MM.1S (cell line): ENCODE measurements around the gene UGT2A3.
"Not testable (repeated sequence)": the region's sequence is repeated elsewhere in the genome, so short reads cannot be mapped to it uniquely, and the experiment has no call there.

Source experiments
- DNase-seq: peaks from one replicate; pipeline ENCODE4 v3.0.0-alpha.2; 2015
- H2AFZ ChIP-seq: fragments of 300-600 bp; sonication (generic); 2 replicates; pipeline ENCODE4 v1.6.0; 2016; ENCODE audit warnings: antibody characterized with exemption, low read length
- H3F3A ChIP-seq: fragments of 300-600 bp; sonication (generic); 2 replicates; pipeline ENCODE4 v1.6.1; 2016; ENCODE audit warnings: mild to moderate bottlenecking, antibody characterized with exemption, low read length, moderate library complexity, mixed read lengths; ENCODE audit not compliant: insufficient read depth
- H3K27ac ChIP-seq: fragments of 300-600 bp; sonication (generic); 2 replicates; pipeline ENCODE4 v1.5.1; 2016; ENCODE audit warnings: mild to moderate bottlenecking, low read length
- H3K27me3 ChIP-seq: fragments of 300-600 bp; sonication (generic); replicated peaks from 2 replicates; pipeline ENCODE4 v1.6.0; 2016; ENCODE audit warnings: low read length; ENCODE audit not compliant: insufficient read depth
- H3K36me3 ChIP-seq: fragments of 300-600 bp; sonication (generic); replicated peaks from 2 replicates; pipeline ENCODE4 v1.6.1; 2016; ENCODE audit warnings: mild to moderate bottlenecking, low read length, mixed read lengths; ENCODE audit not compliant: insufficient read depth
- H3K4me1 ChIP-seq: fragments of 300-600 bp; sonication (generic); 2 replicates; pipeline ENCODE4 v1.6.1; 2016; ENCODE audit warnings: low read length, mixed read lengths
- H3K4me2 ChIP-seq: fragments of 300-600 bp; sonication (generic); 2 replicates; pipeline ENCODE4 v1.6.0; 2016; ENCODE audit warnings: low read depth, low read length
- H3K4me3 ChIP-seq: fragments of 300-600 bp; sonication (generic); 2 replicates; pipeline ENCODE4 v1.5.1; 2016; ENCODE audit warnings: low read length, mixed read lengths
- H3K79me2 ChIP-seq: fragments of 300-600 bp; sonication (generic); 2 replicates; pipeline ENCODE4 v1.6.1; 2016; ENCODE audit warnings: mixed run types, low read length, mixed read lengths
- H3K9ac ChIP-seq: fragments of 300-600 bp; sonication (generic); 2 replicates; pipeline ENCODE4 v1.6.1; 2016; ENCODE audit warnings: low read length, mixed read lengths
- H3K9me2 ChIP-seq: fragments of 300-600 bp; sonication (generic); replicated peaks from 2 replicates; pipeline ENCODE4 v1.6.1; 2016; ENCODE audit warnings: mild to moderate bottlenecking, low read length, mixed read lengths; ENCODE audit not compliant: insufficient read depth
- H3K9me3 ChIP-seq: fragments of 300-600 bp; sonication (generic); replicated peaks from 2 replicates; pipeline ENCODE4 v1.6.1; 2016; ENCODE audit warnings: mild to moderate bottlenecking, low read length, mixed read lengths; ENCODE audit not compliant: insufficient read depth
- H4K20me1 ChIP-seq: fragments of 300-600 bp; sonication (generic); 2 replicates; pipeline ENCODE4 v1.6.1; 2016; ENCODE audit warnings: mild to moderate bottlenecking, low read length, moderate library complexity, mixed read lengths; ENCODE audit not compliant: insufficient read depth
- EZH2 ChIP-seq: fragments of 300-600 bp; sonication (generic); optimal IDR thresholded peaks from 2 replicates; pipeline ENCODE3; 2017; ENCODE audit warnings: low read depth, mild to moderate bottlenecking, antibody characterized with exemption, low read length, mixed read lengths
- EZH2phosphoT487 ChIP-seq: fragments of 300-600 bp; sonication (generic); IDR thresholded peaks from 2 replicates; pipeline ENCODE4 v1.6.1; 2018; ENCODE audit warnings: antibody characterized with exemption, low read length
- TF ChIP-seq, protein P1 (sequence below): fragments of 300-600 bp; sonication (generic); IDR thresholded peaks from 2 replicates; pipeline ENCODE4 v1.5.1; 2016; ENCODE audit warnings: antibody characterized with exemption, low read length, mixed read lengths

UGT2A3 gene

DNA sequence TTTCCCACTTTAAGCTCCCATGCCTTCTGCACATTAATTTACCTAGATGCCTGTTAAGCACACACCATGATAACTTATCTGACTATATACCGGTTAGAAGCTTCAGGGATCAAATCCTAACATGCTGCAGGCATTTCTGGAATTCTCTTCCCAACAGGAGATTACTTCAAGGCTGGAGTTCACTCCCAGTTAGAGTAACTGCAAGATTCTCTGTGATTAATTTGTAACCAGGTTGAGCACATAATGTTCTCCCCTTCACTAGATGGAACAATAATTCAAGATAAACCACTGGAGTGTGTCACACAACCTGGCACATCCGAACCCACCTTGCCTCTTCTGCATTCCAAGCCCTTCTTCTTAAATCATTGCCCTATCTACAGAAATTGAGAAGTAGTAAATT is 11.8 kb upstream of the UGT2A3 start:
- no peak overlapping the region for H2AFZ ChIP-seq

GRCh38 chr4:68962868-68963267 is 11.3 kb upstream of the UGT2A3 start:
- Histone ChIP-seq H3K27ac (no peak overlapping the region), H3K4me2 (no peak overlapping the region), H3K79me2 (no peaks in the 10 kb centered on the region), H2AFZ (no peak overlapping the region), H3K9me3 (no peaks in the 10 kb centered on the region), H3F3A (no peaks in the 10 kb centered on the region), H3K4me1 (no peaks in the 10 kb centered on the region), H3K9me2 (no peaks in the 10 kb centered on the region), H3K27me3 (no peaks in the 10 kb centered on the region), H3K9ac (no peak overlapping the region), H3K36me3 (no peaks in the 10 kb centered on the region), H3K4me3 (no peak overlapping the region), H4K20me1 (no peaks in the 10 kb centered on the region)
- DNase-seq = no peak
- TF ChIP-seq EZH2phosphoT487 (no peak), EZH2 (no peak)

More for the DNA sequence above, 11.8 kb upstream of the UGT2A3 start:
- no peaks in the 10 kb centered on the region for H3K79me2 ChIP-seq
- H3K9me3 ChIP-seq = no peaks in the 10 kb centered on the region
- no peaks in the 10 kb centered on the region for H4K20me1 ChIP-seq
- H3K4me3 ChIP-seq = no peak overlapping the region
- H3K4me1 ChIP-seq = no peaks in the 10 kb centered on the region
- H3K9me2 ChIP-seq = no peaks in the 10 kb centered on the region
- TF ChIP-seq EZH2phosphoT487 (no peak), EZH2 (no peak)
- TF ChIP-seq, protein P1, sequence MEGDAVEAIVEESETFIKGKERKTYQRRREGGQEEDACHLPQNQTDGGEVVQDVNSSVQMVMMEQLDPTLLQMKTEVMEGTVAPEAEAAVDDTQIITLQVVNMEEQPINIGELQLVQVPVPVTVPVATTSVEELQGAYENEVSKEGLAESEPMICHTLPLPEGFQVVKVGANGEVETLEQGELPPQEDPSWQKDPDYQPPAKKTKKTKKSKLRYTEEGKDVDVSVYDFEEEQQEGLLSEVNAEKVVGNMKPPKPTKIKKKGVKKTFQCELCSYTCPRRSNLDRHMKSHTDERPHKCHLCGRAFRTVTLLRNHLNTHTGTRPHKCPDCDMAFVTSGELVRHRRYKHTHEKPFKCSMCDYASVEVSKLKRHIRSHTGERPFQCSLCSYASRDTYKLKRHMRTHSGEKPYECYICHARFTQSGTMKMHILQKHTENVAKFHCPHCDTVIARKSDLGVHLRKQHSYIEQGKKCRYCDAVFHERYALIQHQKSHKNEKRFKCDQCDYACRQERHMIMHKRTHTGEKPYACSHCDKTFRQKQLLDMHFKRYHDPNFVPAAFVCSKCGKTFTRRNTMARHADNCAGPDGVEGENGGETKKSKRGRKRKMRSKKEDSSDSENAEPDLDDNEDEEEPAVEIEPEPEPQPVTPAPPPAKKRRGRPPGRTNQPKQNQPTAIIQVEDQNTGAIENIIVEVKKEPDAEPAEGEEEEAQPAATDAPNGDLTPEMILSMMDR = no peak
- H3K4me2 ChIP-seq = no peak overlapping the region
- no peaks in the 10 kb centered on the region for H3K36me3 ChIP-seq
- H3K27me3 ChIP-seq = no peaks in the 10 kb centered on the region
- H3F3A ChIP-seq = no peaks in the 10 kb centered on the region
- H3K27ac ChIP-seq = no peak overlapping the region
- no peak for DNase-seq
- H3K9ac ChIP-seq = no peak overlapping the region

- Histone ChIP-seq H2AFZ (peak overlapping the region; percentile 34; the same call in 1 of the 2 replicates), H3K4me3 (0 out of 2 replicates have a peak overlapping the region, but pooled peaks have one; percentile 5), H3K27me3 (no peaks in the 10 kb centered on the region), H4K20me1 (no peaks in the 10 kb centered on the region), H3K4me2 (peak overlapping the region; percentile 28; the same call in 1 of the 2 replicates), H3K79me2 (no peaks in the 10 kb centered on the region), H3K9me3 (no peaks in the 10 kb centered on the region), H3K36me3 (no peaks in the 10 kb centered on the region), H3K27ac (no peak overlapping the region), H3K9me2 (no peaks in the 10 kb centered on the region), H3F3A (no peaks in the 10 kb centered on the region), H3K4me1 (no peaks in the 10 kb centered on the region), H3K9ac (no peak overlapping the region)
- no peak for DNase-seq
- TF ChIP-seq, protein P1 = no peak
- no peak for TF ChIP-seq EZH2
- no peak for TF ChIP-seq EZH2phosphoT487
These were observed 8.9 kb upstream of the UGT2A3 start for GRCh38 chr4:68960294-68961163.

DNA sequence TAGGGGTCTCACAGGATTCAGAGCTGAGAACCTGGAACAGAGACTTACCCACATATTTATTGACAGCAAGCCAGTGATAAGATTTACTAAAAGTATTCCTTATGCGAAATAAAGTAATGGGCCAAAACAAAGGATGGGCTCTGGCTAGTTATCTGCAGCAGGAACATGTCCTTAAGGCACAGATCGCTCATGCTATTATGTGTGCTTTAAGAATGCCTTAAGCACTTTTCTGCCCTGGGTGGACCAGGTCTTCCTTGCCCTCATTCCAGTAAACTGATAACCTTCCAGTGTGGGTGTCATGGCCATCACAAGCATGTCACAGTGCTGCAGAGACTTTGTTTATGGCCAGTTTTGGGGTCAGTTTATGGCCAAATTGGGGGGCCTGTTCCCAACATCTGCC is 7.5 kb upstream of the UGT2A3 start:
- not testable (repeated sequence) for H3K79me2 ChIP-seq, H3K4me3 ChIP-seq, H4K20me1 ChIP-seq, H3K4me2 ChIP-seq, H3K9me2 ChIP-seq, H3K9me3 ChIP-seq, H3K9ac ChIP-seq, H3K27me3 ChIP-seq, H3K27ac ChIP-seq, H3K4me1 ChIP-seq, H3F3A ChIP-seq, H2AFZ ChIP-seq, H3K36me3 ChIP-seq, DNase-seq
